MM.1S (cell line): ENCODE measurements around the gene SYT5.

Experiments
- CTCF ChIP-seq: fragments of 300-600 bp; sonication (generic); IDR thresholded peaks from 2 replicates; pipeline ENCODE4 v1.5.1; 2016; ENCODE audit warnings: antibody characterized with exemption, low read length, mixed read lengths
- EZH2 ChIP-seq: fragments of 300-600 bp; sonication (generic); optimal IDR thresholded peaks from 2 replicates; pipeline ENCODE3; 2017; ENCODE audit warnings: low read depth, mild to moderate bottlenecking, antibody characterized with exemption, low read length, mixed read lengths

DNA sequence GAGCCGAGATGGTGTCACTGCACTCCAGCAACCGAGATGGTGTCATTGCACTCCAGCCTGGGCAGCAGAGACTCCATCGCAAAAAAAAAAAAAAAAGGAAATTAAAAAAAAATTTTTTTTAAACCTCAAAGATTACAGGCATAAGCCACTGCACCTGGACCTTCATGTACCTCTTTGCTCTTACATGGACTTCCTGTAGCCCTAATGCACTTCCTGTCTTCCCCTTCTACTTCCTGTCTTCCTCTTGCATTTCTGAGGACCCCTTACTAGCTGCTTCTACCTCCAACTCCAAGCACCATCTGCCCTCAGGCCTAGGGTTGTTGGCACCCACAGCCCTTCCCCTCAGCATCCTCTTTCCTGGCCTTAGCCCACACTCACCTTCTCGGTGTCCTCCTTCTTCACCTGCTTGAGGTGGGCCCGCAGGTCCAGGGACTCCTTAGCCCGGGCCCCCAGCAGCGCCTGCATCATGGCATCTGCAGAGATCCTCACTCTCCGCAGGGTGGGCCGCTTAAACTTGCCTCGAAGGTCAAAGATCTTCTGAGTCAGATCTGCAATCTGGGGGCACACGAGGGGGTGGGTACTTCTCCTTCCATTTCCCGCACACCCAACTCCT, 26.3 kb downstream of the SYT5 start:
- no peak for TF ChIP-seq CTCF
- TF ChIP-seq EZH2 = no peak
